ENCODE results near the gene UGT8.
"Not testable (repeated sequence)": the region's sequence is repeated elsewhere in the genome, so short reads cannot be mapped to it uniquely, and the experiment has no call there.

UGT8 gene

GRCh38 chr4:114597410-114598115 lies 1.0 kb upstream of the UGT8 start:
- ATAC-seq (ENCODE audit: low read depth), result no peak
- H3K4me1 Mint-ChIP-seq, result peaks cover 10% of the 10 kb centered on the region
- H3K27ac Mint-ChIP-seq, result peak overlapping the region; percentile 94
- H3K36me3 Mint-ChIP-seq, result no peaks in the 10 kb centered on the region
- H3K4me3 Mint-ChIP-seq, result peak overlapping the region; percentile 99
- no peak for DNase-seq (ENCODE audit: low spot score in 2 of 2)
- no peaks in the 10 kb centered on the region for H3K27me3 Mint-ChIP-seq
- no peaks in the 10 kb centered on the region for H3K9me3 Mint-ChIP-seq

DNA sequence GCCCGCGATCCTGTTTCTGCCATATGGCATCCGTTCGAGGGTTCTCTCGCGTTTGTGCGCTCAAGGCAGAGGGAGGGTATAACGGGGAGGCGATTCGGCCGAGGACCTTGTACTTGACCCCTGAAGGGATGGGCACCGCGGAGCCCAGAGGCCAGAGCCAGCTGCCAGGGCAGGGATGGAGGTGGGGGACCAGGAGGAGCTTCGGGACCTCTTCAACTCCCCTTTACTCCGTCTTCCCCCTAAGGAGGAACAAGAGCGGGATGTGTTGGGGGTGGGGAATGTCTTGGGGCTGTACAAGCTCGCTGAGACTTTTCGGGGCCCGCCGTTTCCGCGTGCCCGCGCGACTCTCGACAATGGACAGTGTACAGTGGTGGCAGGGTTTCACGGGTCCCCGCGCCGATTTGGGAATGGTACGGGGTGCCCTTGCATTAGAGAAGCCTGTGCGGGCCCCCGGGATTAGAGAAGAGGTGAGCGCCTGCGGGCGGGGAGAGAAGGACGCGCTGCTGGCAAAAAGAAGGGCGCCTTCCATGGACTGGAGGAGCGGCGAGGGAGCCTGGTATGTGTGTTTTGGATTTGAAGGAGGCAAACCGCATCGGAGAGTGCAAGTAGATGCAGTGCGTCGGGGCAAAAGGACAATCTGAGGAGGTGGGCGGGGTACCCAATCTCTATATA lies 760 bp downstream of the UGT8 start:
- DNase-seq (ENCODE audit: low spot score in 2 of 2) (peak in 1 of 2 donors; percentile 33), ATAC-seq (ENCODE audit: low read depth) (no peak)
- no peaks in the 10 kb centered on the region for H3K27me3 Mint-ChIP-seq
- H3K27ac Mint-ChIP-seq, result peak overlapping the region; percentile 94
- H3K36me3 Mint-ChIP-seq, result no peaks in the 10 kb centered on the region
- no peaks in the 10 kb centered on the region for H3K9me3 Mint-ChIP-seq
- H3K4me1 Mint-ChIP-seq, result peaks cover 12% of the 10 kb centered on the region
- H3K4me3 Mint-ChIP-seq, result peak overlapping the region; percentile 99

DNA sequence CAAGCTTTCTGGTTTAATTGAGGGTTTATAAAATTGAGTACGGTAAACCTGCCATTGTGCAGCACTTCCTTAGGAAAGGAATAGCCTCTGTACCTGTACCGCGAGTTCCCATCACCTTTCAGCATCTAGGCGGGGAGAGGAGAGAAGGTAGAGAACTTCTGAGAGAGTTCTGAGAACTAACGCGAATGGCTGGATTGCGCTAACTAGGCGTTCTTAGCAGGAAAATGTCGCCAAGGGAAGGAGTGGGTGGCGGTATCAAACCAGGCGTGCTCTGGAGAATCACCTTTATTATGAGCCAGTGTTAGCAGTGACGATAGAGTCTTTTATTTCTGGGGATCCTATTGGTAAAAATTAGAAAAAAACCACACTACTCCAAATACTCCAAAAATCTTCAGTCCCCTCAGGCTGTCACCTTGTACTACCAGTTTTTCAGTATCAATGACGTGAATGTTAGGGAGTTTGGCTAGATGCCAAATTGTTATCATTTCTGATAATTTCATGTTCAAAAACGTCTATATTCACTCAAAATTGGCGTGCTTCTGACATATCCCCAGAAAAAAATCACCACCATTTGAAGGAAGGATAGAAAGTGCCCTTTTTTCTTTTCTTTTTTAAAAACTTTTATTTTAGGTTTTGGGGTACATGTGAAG lies 1.4 kb downstream of the UGT8 start:
- peaks cover 16% of the 10 kb centered on the region for H3K4me1 Mint-ChIP-seq
- no peaks in the 10 kb centered on the region for H3K36me3 Mint-ChIP-seq
- H3K27ac Mint-ChIP-seq, result peak overlapping the region; percentile 94
- H3K27me3 Mint-ChIP-seq, result no peaks in the 10 kb centered on the region
- ATAC-seq (ENCODE audit: low read depth) (no peak), DNase-seq (ENCODE audit: low spot score in 2 of 2) (no peak)
- H3K9me3 Mint-ChIP-seq, result no peaks in the 10 kb centered on the region
- peak overlapping the region; percentile 99 for H3K4me3 Mint-ChIP-seq

GRCh38 chr4:114600672-114601071 lies 2.1 kb downstream of the UGT8 start:
- Mint-ChIP-seq H3K4me3 (peak overlapping the region; percentile 19), H3K36me3 (no peaks in the 10 kb centered on the region), H3K9me3 (no peaks in the 10 kb centered on the region), H3K27me3 (no peaks in the 10 kb centered on the region), H3K27ac (no peak overlapping the region), H3K4me1 (peaks cover 16% of the 10 kb centered on the region)
- no peak for ATAC-seq (ENCODE audit: low read depth)
- no peak for DNase-seq (ENCODE audit: low spot score in 2 of 2)

- H3K27ac Mint-ChIP-seq, result no peak overlapping the region
- ATAC-seq (ENCODE audit: low read depth), result no peak
Measured at GRCh38 chr4:114601304-114602052, 2.9 kb downstream of the UGT8 start.

GRCh38 chr4:114603497-114603896 lies 4.9 kb downstream of the UGT8 start:
- Mint-ChIP-seq H3K9me3 (no peaks in the 10 kb centered on the region), H3K27ac (no peak overlapping the region), H3K4me1 (peaks cover 16% of the 10 kb centered on the region), H3K4me3 (no peak overlapping the region), H3K27me3 (no peaks in the 10 kb centered on the region), H3K36me3 (no peaks in the 10 kb centered on the region)
- peak; percentile 21 to 59 for DNase-seq (ENCODE audit: low spot score in 2 of 2)
- peak; percentile 80 for ATAC-seq (ENCODE audit: low read depth)

More at GRCh38 chr4:114601304-114602052, 2.9 kb downstream of the UGT8 start:
- Mint-ChIP-seq H3K4me1 (peaks cover 16% of the 10 kb centered on the region), H3K36me3 (no peaks in the 10 kb centered on the region), H3K27me3 (no peaks in the 10 kb centered on the region), H3K9me3 (no peaks in the 10 kb centered on the region), H3K4me3 (no peak overlapping the region)
- no peak for DNase-seq (ENCODE audit: low spot score in 2 of 2)

- H3K27ac Mint-ChIP-seq, result no peak overlapping the region
Measured at GRCh38 chr4:114606245-114606644, 7.6 kb downstream of the UGT8 start.

GRCh38 chr4:114607056-114607455 lies 8.4 kb downstream of the UGT8 start:
- Mint-ChIP-seq H3K27ac (no peak overlapping the region), H3K9me3 (no peaks in the 10 kb centered on the region), H3K27me3 (no peaks in the 10 kb centered on the region), H3K4me1 (peaks cover 12% of the 10 kb centered on the region), H3K4me3 (no peak overlapping the region), H3K36me3 (no peaks in the 10 kb centered on the region)
- no peak for ATAC-seq (ENCODE audit: low read depth)
- no peak for DNase-seq (ENCODE audit: low spot score in 2 of 2)

More at GRCh38 chr4:114606245-114606644, 7.6 kb downstream of the UGT8 start:
- Mint-ChIP-seq H3K36me3 (no peaks in the 10 kb centered on the region), H3K4me1 (peaks cover 12% of the 10 kb centered on the region), H3K27me3 (no peaks in the 10 kb centered on the region), H3K9me3 (no peaks in the 10 kb centered on the region), H3K4me3 (no peak overlapping the region)
- DNase-seq (ENCODE audit: low spot score in 2 of 2), result no peak
- no peak for ATAC-seq (ENCODE audit: low read depth)

- Mint-ChIP-seq H3K4me1 (peaks cover 12% of the 10 kb centered on the region), H3K9me3 (no peaks in the 10 kb centered on the region)
Measured at GRCh38 chr4:114613560-114613959, 15.0 kb downstream of the UGT8 start.

GRCh38 chr4:114615435-114615834 lies 16.8 kb downstream of the UGT8 start:
- H3K9me3 Mint-ChIP-seq, result no peaks in the 10 kb centered on the region
- no peaks in the 10 kb centered on the region for H3K27me3 Mint-ChIP-seq
- peaks cover 6% of the 10 kb centered on the region for H3K4me1 Mint-ChIP-seq
- no peak overlapping the region for H3K4me3 Mint-ChIP-seq
- ATAC-seq (ENCODE audit: low read depth) (no peak), DNase-seq (ENCODE audit: low spot score in 2 of 2) (no peak)
- H3K36me3 Mint-ChIP-seq, result no peaks in the 10 kb centered on the region
- no peak overlapping the region for H3K27ac Mint-ChIP-seq

More at GRCh38 chr4:114613560-114613959, 15.0 kb downstream of the UGT8 start:
- no peak overlapping the region for H3K27ac Mint-ChIP-seq
- H3K36me3 Mint-ChIP-seq, result no peaks in the 10 kb centered on the region
- no peak overlapping the region for H3K4me3 Mint-ChIP-seq
- DNase-seq (ENCODE audit: low spot score in 2 of 2) (no peak), ATAC-seq (ENCODE audit: low read depth) (no peak)
- no peaks in the 10 kb centered on the region for H3K27me3 Mint-ChIP-seq

DNA sequence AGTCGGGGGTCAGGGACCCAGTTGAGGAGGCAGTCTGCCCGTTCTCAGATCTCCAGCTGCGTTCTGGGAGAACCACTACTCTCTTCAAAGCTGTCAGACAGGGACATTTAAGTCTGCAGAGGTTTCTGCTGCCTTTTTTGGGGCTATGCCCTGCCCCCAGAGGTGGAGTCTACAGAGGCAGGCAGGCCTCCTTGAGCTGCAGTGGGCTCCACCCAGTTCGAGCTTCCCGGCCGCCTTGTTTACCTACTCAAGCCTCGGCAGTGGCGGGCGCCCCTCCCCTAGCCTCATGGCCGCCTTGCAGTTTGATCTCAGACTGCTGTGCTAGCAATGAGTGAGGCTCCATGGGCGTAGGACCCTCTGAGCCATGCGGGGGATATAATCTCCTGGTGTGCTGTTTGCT lies 17.4 kb downstream of the UGT8 start:
- not testable (repeated sequence) for H3K4me3 Mint-ChIP-seq; H3K27me3 Mint-ChIP-seq; ATAC-seq (ENCODE audit: low read depth); H3K4me1 Mint-ChIP-seq; H3K36me3 Mint-ChIP-seq; DNase-seq (ENCODE audit: low spot score in 2 of 2); H3K27ac Mint-ChIP-seq; H3K9me3 Mint-ChIP-seq

DNA sequence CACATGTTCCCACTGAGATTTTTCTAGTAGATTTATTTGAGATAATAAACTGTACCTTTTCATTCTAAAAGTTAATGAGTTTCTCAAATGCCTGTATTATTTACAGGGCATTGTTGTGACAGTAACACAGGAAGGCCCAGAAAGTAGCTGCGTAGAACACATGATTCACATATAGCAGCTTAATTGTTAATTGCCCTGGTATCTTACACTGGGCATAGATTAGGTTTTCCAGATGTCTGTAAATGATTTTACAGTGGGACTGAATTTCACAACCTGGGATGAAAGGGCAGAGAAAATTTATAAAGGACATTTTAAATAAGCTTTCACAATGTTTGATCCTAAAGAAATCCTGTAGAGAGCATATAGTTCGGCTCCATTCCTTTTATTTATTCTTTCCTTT lies 27.6 kb downstream of the UGT8 start:
- ATAC-seq (ENCODE audit: low read depth), result no peak
- H3K4me3 Mint-ChIP-seq, result no peak overlapping the region
- peaks cover 1% of the 10 kb centered on the region for H3K9me3 Mint-ChIP-seq
- H3K36me3 Mint-ChIP-seq, result peaks cover 19% of the 10 kb centered on the region
- H3K4me1 Mint-ChIP-seq, result peaks cover 15% of the 10 kb centered on the region
- H3K27me3 Mint-ChIP-seq, result no peaks in the 10 kb centered on the region
- no peak for DNase-seq (ENCODE audit: low spot score in 2 of 2)
- H3K27ac Mint-ChIP-seq, result no peak overlapping the region

GRCh38 chr4:114636192-114636935 lies 37.8 kb downstream of the UGT8 start:
- Mint-ChIP-seq H3K36me3 (peaks cover 22% of the 10 kb centered on the region), H3K27me3 (no peaks in the 10 kb centered on the region)

More at GRCh38 chr4:114636192-114636935, 37.8 kb downstream of the UGT8 start:
- DNase-seq (ENCODE audit: low spot score in 2 of 2), result no peak
- no peak overlapping the region for H3K4me3 Mint-ChIP-seq
- H3K27ac Mint-ChIP-seq, result no peak overlapping the region
- H3K4me1 Mint-ChIP-seq, result peaks cover 32% of the 10 kb centered on the region
- no peak for ATAC-seq (ENCODE audit: low read depth)
- H3K9me3 Mint-ChIP-seq, result peaks cover 2% of the 10 kb centered on the region
